HL-60 (cell line): ENCODE data around the gene CCDC85C.

Experiments used
- DNase-seq, 2 experiments: peaks; one replicate each; pipeline ENCODE4 v3.0.0-alpha.2; 2010 to 2020; ENCODE audit warnings: low read depth in 1 of 2, low spot score in 1 of 2
- H3K27ac ChIP-seq: fragments of 250-450 bp; sonication (Bioruptor Pico); replicated peaks from 2 replicates; pipeline ENCODE4 v1.5.1; 2020; ENCODE audit warnings: mild to moderate bottlenecking, moderate library complexity
- H3K27me3 ChIP-seq: fragments of 250-450 bp; sonication (Bioruptor Pico); 2 replicates; pipeline ENCODE4 v1.5.1; 2021; ENCODE audit warnings: mild to moderate bottlenecking, moderate library complexity; ENCODE audit not compliant: insufficient read depth, poor library complexity, severe bottlenecking
- H3K4me3 ChIP-seq: replicated peaks from 2 replicates; pipeline ENCODE4 v1.5.1; 2011; ENCODE audit warnings: mild to moderate bottlenecking, control low read depth, low read length; ENCODE audit not compliant: insufficient read depth
- CTCF ChIP-seq: IDR thresholded peaks from one replicate; pipeline ENCODE4 v1.5.1; 2011; ENCODE audit warnings: low read length, control low read depth, inconsistent platforms; ENCODE audit not compliant: insufficient read depth
- GABPA ChIP-seq: IDR thresholded peaks from 2 replicates; pipeline ENCODE4 v1.6.1; 2012; ENCODE audit warnings: low read depth
- POLR2AphosphoS5 ChIP-seq: IDR thresholded peaks from 2 replicates; pipeline ENCODE4 v1.6.1; 2012; ENCODE audit warnings: low read depth
- REST ChIP-seq: IDR thresholded peaks from 2 replicates; pipeline ENCODE4 v1.6.1; 2012; ENCODE audit warnings: low read depth; ENCODE audit not compliant: insufficient replicate concordance
- SPI1 ChIP-seq: IDR thresholded peaks from 2 replicates; pipeline ENCODE4 v1.6.1; 2012; ENCODE audit warnings: low read depth, mild to moderate bottlenecking, borderline replicate concordance

The CCDC85C gene

GRCh38 chr14:99468081-99468480, 135.9 kb downstream of the CCDC85C start:
- Histone ChIP-seq H3K4me3 (no peak overlapping the region), H3K27me3 (no peaks in the 10 kb centered on the region), H3K27ac (no peak overlapping the region)
- DNase-seq, result no peak
- TF ChIP-seq CTCF, result no peak
- TF ChIP-seq GABPA, result no peak
- no peak for TF ChIP-seq REST
- TF ChIP-seq POLR2AphosphoS5, result no peak
- TF ChIP-seq SPI1, result no peak

- TF ChIP-seq GABPA (no peak), SPI1 (no peak), REST (no peak), CTCF (no peak), POLR2AphosphoS5 (no peak)
- no peak for DNase-seq
- no peaks in the 10 kb centered on the region for H3K27me3 ChIP-seq
- H3K27ac ChIP-seq, result no peak overlapping the region
- no peak overlapping the region for H3K4me3 ChIP-seq
Measured at GRCh38 chr14:99467336-99468078, 136.5 kb downstream of the CCDC85C start.

GRCh38 chr14:99466758-99467157, 137.2 kb downstream of the CCDC85C start:
- Histone ChIP-seq H3K4me3 (no peak overlapping the region), H3K27ac (no peak overlapping the region), H3K27me3 (no peaks in the 10 kb centered on the region)
- DNase-seq, result no peak
- TF ChIP-seq CTCF (no peak), REST (no peak), POLR2AphosphoS5 (no peak), SPI1 (no peak), GABPA (no peak)
